Cortex of kidney (tissue), 1 donor: ENCODE measurements around the gene CGNL1.

ENCODE experiments used
- DNase-seq: peaks from one replicate; lab custom pipeline; 2025; lab: John Stamatoyannopoulos, UW

Gene CGNL1

DNA sequence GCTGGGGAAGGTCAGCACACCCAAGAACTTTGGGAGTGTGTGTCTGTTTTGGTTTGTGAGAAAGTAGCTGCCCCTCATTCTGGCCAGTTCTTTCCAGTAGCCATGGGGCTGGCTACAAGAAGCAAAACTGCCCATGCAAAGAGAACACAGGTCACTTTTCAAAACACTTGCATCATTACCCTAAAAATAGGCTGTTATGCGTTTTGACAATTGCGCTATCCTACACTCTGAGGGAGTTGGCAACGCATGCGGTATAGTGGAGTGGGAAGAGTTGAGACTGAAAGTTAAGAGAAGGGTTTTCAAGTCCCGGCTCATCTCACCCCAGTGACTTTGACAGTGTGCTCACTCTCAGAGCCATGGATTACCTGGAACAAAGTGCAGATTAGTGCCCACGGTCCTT, 173.6 kb downstream of the CGNL1 start:
- DNase-seq = no peak

DNA sequence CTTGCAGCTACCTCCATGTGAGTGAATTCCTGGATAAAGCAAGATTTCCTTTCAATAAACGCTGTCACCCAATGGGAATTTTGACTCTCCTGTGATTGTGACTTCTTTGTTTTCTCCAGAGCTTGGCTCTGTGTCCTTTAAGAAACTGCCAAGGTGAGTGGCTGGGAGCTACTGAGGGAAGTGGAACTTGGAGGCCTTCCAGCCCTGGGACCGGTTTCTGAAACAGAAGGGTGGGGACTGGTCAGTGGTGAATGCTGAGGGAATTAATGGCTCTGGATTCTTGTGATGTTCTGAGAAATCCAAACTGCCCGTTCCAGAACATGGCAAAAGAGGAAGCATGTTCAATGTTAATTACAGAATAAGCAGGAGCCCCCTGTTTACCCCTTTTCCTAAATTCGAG, 174.3 kb downstream of the CGNL1 start:
- DNase-seq = no peak

- DNase-seq = no peak
Observed at GRCh38 chr15:57551715-57552677, 175.7 kb downstream of the CGNL1 start.

- no peak for DNase-seq
Observed at GRCh38 chr15:57552678-57553334, 176.5 kb downstream of the CGNL1 start.

DNA sequence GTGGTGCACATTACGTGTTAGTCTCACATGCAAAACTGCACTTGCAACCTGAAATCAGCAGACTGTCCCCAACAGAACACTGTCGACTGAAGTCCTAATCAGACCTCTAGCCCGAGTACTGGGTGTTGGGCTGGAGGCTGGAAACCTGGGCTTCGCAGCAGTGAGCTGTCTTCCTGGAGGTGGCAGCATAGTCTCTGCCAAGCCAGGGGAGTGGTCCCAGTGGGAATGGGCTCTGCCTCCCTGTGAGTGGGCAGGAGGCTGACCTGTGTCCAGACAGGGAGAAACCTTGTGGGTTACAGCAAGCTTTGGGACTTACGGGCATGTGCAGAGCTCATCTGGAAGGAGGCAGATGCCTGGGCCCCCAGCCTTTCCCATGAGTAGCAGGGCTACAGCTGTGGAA, 177.2 kb downstream of the CGNL1 start:
- DNase-seq = no peak

DNA sequence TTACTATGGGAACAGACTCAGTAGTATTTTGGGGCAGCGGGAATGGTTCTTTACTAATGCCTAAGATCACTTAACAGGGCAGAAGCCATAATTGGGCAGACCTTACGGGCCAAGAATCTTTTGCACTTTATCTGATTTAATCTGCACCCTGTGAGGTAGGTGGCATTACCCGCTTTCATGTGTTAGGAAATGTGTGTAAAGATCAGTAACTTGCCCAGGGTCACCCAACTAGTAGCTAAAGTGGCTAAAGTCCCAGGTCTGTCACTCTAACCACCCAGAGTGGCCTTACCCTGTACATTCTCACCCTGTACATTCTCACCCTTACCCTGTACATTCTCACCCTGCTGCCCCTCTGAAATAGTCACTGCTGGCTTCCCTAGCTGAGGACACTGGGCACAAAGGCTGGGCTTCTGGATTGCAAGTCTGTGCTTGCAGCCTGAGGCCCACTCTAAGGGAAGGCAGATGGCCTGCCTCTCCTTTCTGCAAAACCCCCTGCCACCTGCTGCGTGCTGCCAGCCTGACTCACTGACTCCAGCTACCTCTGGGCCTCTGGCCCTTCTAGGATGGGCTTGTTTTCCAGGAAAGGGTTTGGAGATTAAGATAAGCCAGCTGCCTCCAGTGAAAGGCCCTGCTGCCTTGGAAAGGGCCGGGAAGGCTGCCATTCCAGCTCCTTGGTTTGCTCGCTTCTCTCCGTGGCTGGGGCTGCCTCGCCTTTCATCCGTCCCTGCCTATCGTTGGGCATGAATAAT, 177.9 kb downstream of the CGNL1 start:
- DNase-seq = no peak

DNA sequence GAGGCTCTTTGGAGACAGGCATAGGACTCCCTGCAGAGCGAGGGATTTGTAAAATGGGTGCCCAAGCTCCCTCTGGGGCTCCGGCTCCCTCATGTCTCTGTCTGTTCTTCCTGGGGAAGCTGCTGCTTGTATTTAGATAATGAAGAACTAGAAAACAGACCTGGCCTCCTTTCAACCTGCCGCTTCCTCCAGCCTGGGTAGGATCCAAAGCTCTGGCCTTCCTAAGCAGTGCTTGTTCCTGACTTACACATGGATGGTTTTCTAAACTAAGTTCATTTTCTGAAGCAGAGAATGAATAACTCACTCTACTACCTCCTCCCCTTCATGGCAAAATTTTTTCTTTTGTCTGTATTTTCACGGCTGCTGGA, 178.5 kb downstream of the CGNL1 start:
- DNase-seq = no peak

DNA sequence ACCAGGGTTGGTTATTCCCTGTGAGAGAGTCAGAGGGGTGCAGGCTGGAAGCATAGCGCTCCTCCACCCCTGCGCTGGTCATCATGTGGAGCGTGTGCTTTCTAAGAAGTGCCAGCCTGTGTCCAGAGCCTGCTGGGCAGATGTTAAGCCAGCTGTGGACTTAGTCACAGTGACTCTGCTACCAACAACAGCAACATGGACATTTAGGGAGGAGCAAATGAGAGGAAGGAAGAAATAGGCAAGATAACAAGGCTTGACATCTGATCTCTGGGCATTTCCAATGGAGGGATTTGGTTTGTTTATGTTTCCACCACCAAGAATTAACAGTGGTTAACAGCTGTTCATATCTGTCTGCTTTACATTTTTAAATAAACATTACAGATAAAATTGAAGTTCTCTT, 179.0 kb downstream of the CGNL1 start:
- no peak for DNase-seq

- no peak for DNase-seq
Observed at GRCh38 chr15:57556040-57556439, 179.7 kb downstream of the CGNL1 start.

DNA sequence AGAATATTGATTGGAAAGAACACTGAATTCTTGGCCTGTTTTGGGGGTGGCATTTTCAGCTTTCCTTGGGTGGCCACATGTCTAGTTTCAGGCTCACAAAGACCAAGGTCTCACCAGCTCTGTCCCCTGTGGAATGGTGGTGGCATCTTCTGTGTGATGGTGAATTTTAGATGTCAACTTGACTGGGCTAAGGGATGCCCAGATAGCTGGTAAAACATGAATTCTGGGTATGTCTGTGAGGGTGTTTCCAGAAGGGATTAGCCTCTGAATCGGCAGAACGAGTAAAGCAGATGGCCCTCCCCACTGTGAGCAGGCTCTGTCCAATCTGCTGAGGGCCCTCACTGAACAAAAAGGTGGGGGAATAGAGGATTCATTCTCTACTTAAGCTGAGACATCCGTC, 181.0 kb downstream of the CGNL1 start:
- DNase-seq = no peak

DNA sequence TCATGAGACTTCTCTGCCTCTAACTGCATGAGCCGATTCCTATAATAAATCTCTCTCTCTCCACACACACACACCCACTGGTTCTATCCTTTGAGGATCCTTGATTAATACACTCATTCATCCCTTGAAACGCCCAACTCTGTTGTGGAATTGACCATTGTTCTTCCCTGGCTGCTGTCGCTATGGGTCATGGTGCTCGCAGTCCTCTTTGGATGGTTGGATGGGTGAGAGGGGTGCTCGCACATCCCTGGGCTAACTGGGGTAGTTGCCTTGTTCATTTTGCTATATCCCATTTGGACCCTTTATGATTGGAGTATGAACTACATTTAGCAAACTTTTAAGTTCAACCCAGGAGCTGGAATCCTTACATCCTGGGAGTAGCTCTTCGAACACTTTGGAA, 181.5 kb downstream of the CGNL1 start:
- DNase-seq = no peak

GRCh38 chr15:57559875-57560274, 183.6 kb downstream of the CGNL1 start:
- no peak for DNase-seq

- DNase-seq = no peak
Observed at GRCh38 chr15:57561041-57561711, 184.9 kb downstream of the CGNL1 start.

DNA sequence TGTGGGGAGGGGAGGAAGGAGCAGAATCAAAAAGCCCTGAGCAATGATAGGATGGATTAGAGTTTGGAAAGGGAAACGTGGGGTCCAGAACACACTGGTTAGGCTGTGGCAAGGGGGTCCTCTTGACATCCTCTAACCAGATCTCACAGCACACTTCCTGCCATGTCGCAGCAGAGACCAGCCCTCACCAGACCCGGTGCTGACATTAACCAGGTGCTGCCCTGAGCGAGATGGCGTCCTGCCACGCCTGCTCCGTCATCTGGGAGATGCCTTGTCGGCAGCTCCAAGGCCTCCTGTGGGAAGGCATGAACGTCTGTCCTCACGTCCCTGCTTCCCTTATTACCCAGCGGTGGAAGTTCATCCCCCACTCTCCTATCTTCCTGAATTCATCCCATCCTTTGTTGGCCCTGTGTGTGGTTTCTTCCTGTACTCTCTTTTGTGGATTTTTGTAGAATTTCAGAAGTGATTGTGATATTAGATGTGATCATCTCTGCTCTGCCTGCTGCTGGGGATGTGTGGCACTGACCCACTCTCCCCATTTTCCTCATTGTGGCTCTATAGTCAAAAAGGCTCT, 186.0 kb downstream of the CGNL1 start:
- no peak for DNase-seq

GRCh38 chr15:57563416-57563815, 187.1 kb downstream of the CGNL1 start:
- DNase-seq = no peak

DNA sequence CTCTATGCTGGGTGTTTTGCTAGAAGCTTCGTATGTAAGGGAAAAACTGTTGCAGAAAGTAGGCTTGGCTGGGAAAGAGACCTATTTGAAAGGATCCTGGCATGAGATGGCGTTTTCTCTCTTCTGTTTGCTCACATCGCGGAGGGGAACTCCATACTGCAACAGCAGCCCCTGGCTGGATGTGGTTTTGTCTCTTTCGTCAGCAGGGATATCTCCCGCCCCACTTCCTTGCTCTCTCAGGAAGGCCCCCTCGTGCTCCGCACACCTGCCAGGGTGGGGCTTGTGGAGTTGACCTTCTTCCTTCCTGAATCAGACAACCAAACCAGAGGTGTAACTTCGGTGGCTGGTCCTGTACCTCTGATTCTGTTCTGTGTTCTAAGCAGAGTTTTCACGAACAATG, 189.0 kb downstream of the CGNL1 start:
- DNase-seq = no peak

DNA sequence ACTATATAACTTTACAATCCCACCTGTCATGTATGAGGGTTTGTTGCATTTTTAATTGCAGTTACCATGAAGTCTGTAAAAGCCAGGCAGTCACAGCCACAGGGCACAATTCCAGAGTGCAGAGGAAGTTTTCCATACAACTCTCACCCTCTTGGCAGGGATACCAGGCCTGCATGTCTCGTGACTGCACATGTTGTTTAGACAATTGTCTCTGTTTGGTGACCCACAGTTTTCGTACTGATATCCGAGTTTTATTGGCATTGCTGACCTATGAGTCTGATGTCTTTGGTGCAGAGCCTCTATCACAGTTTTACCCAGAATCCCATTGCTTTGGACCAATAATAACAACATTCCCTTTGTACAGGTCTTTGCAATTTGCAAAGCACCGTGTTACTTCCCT, 190.5 kb downstream of the CGNL1 start:
- no peak for DNase-seq

DNA sequence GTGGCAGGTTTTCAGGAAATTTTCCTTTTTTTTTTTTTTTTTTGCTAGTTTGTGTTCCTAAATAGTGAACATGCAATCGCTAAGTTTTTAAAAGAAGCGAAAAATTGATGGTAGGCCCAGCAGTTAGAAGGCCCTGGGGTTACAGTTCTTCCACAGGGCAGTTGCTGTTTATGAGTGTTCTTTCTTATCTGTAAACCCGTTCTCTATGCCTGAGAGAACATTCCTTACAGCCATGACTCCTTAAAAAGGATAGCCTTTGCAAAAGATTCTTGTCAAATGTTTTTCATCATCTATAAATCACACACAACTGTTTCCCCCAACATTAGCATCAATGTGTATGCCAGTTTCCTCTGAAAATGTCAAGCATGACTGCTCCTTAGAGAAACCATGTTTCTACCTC, 191.6 kb downstream of the CGNL1 start:
- DNase-seq = no peak

DNA sequence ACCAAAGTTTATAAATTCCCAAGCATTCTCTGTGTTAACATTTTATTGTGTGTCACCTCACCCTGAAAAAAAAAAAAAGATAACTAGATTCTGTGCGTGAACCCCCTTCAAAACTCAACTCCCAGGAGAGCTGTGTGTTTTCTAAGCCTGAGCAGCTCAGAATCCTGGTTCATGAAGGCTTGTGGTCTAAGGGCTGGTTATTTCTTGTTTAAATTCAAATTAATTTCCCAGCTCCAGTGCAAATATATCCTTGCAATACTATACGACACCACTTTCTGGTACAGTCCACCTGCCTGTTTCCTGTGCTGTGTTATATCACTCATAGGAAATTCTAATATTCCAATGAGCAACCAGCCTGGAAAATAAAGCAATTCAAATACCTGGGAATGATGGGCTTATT, 192.0 kb downstream of the CGNL1 start:
- DNase-seq = no peak

DNA sequence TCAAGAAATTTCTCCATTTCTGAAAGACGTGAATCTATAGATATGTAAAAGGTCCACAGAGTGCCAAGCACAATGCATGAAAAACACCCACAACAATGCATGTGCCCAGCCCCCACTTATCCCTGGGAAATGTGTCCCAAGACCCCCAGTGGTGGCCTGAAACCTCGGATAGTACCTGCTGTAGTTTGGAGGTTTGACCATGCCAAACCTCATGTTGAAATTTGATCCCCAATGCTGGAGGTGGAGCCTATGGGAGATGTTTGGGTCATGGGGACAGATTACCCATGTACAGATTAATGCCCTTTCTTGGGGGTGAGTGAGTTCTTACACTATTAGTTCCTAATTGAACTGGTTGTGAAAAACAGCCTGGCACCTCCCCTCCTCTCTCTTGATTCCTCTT, 194.0 kb downstream of the CGNL1 start:
- DNase-seq = no peak

DNA sequence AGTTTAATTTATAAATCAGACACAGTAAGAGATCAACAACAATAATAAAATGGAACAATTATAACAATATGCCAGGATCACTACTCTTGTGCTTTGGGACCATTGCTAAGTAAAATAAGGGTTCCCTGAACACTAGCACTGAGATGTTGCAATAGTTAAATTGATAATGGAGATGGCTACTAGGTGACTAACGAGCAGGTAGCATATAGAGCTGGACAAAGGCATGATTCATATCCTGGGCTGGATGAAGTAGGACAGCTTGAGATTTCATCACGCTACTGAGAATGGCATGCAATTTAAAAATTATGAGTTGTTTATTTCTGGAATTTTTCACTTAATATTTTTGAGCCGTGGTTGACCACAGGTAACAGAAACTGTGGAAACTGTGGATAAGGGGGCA, 194.7 kb downstream of the CGNL1 start:
- DNase-seq = no peak

DNA sequence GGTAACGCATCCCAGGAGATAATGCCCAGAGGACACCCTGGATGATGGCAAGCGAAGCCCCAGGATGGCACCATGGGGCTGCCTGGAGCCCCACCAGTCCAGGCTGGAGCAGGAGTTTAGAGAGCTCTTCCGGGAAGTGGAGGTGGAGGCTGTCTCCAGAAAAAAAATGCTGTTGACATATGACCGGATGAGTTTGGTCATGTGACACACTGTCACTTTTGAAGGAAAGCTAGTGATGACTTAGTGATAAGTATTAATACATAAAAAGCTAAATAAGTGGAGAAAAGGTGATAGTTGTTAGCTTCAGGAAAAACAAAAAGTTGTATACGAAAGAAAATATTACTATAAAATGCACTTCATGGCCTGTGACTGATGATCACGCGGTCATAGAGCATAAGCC, 195.4 kb downstream of the CGNL1 start:
- DNase-seq = no peak
